ENCODE measurements around the gene PROM1.

- TF ChIP-seq CTCF (IDR thresholded peaks at IDR 0.05) (no peak), POLR2A (IDR thresholded peaks at IDR 0.05) (no peak)
These were observed 23.1 kb upstream of the PROM1 start for GRCh38 chr4:16106956-16107355.

Measured in heart left ventricle (tissue), 13 donors.